HCT116 (cell line): ENCODE measurements around the gene PCDH9. TPM values are rescaled to one million over a fixed set of nuclear protein-coding genes. Genes with fewer than 3 reads are reported as not detected.

Experiments used
- ATAC-seq: fragments of 200-7000 bp; cut with Tn5 transposase; 2 replicates; pipeline ENCODE4 v1.9.1; 2020; ENCODE audit warnings: mild to moderate bottlenecking, moderate library complexity
- BruUV-seq: library from RNA; stranded (reverse); fragments of 400-500 nt; replicated peaks from 2 replicates; lab custom pipeline; 2021; lab: Mats Ljungman, UMichigan
- CTCF ChIA-PET: fragments of 300-600 bp; sonication (Branson Sonifier 250); formaldehyde crosslinking; loops from one replicate; lab custom pipeline; 2021; ENCODE audit warnings: antibody characterized with exemption; lab: Charles Lee
- POLR2A ChIA-PET: fragments of 300-600, 350-600 bp; sonication (Branson Sonifier 250); formaldehyde crosslinking; loops from one replicate; lab custom pipeline; 2021; ENCODE audit warnings: antibody characterized with exemption; lab: Charles Lee
- RAD21 ChIA-PET, 2 experiments: fragments of 300-600 bp; sonication (Branson Sonifier 250); formaldehyde crosslinking; loops; one replicate each; lab custom pipeline; 2023; ENCODE audit warnings: low total read pairs in 2 of 2; ENCODE audit not compliant: uncharacterized antibody in 2 of 2, unreplicated experiment in 2 of 2, low non-redundant PET in 1 of 2; lab: Charles Lee
- DNase-seq: peaks from one replicate; pipeline ENCODE4 v3.0.0-alpha.2; 2010; ENCODE audit warnings: low read depth, low spot score
- H2AFZ ChIP-seq: fragments of 200-600 bp; shearing (Covaris generic), sonication (generic); 2 replicates; pipeline ENCODE4 v1.6.1; 2017; ENCODE audit warnings: low read depth, mixed run types, mixed read lengths, antibody characterized with exemption, low read length; ENCODE audit not compliant: poor library complexity, severe bottlenecking
- H3K27ac ChIP-seq: 2 replicates; pipeline ENCODE4 v1.5.1; 2012; ENCODE audit warnings: low read depth, low read length
- H3K27me3 ChIP-seq: fragments of 200-600 bp; sonication (generic); 2 replicates; pipeline ENCODE4 v1.6.1; 2016; ENCODE audit warnings: mixed run types, low read length, mixed read lengths; ENCODE audit not compliant: insufficient read depth
- H3K36me3 ChIP-seq, 2 experiments: fragments of 200-500 bp in 1 of 2; fragments of 200-600 bp in 1 of 2; sonication (Bioruptor generic) in 1 of 2; sonication (generic) in 1 of 2; 2 replicates each; pipeline versions ENCODE4 v1.5.1 to v1.6.1; 2014 to 2016; ENCODE audit warnings: low read length in 2 of 2, inconsistent platforms in 1 of 2, mixed read lengths in 1 of 2, mixed run types in 1 of 2; ENCODE audit not compliant: insufficient read depth in 2 of 2, control insufficient read depth in 1 of 2
- H3K4me1 ChIP-seq, 2 experiments: fragments of 200-600 bp in 1 of 2; sonication (generic) in 1 of 2; 2 replicates each; pipeline versions ENCODE4 v1.5.1 to v1.6.1; 2012 to 2017; ENCODE audit warnings: low read length in 2 of 2, inconsistent platforms in 1 of 2, mild to moderate bottlenecking in 1 of 2, mixed read lengths in 1 of 2, mixed run types in 1 of 2, moderate library complexity in 1 of 2; ENCODE audit not compliant: insufficient read depth in 2 of 2, control insufficient read depth in 1 of 2
- H3K4me2 ChIP-seq: fragments of 200-600 bp; sonication (generic); 2 replicates; pipeline ENCODE4 v1.6.1; 2017; ENCODE audit warnings: mixed run types, low read length, mixed read lengths
- H3K4me3 ChIP-seq, 2 experiments: fragments of 200-600 bp in 1 of 2; sonication (generic) in 1 of 2; replicated peaks in 1 of 2; 2 replicates each; pipeline ENCODE4 v1.5.1; 2011 to 2016; ENCODE audit warnings: low read length in 2 of 2, control low read depth in 1 of 2, low read depth in 1 of 2, mild to moderate bottlenecking in 1 of 2, mixed read lengths in 1 of 2, mixed run types in 1 of 2
- H3K79me2 ChIP-seq: fragments of 200-600 bp; sonication (generic); 2 replicates; pipeline ENCODE4 v1.6.1; 2017; ENCODE audit warnings: mild to moderate bottlenecking, mixed run types, low read length, moderate library complexity, mixed read lengths; ENCODE audit not compliant: insufficient read depth
- H3K9ac ChIP-seq: fragments of 200-600 bp; sonication (generic); 2 replicates; pipeline ENCODE4 v1.6.1; 2016; ENCODE audit warnings: low read length, mixed read lengths
- H3K9me2 ChIP-seq: fragments of 200-600 bp; sonication (generic), shearing (Covaris generic); 2 replicates; pipeline ENCODE4 v1.6.1; 2017; ENCODE audit warnings: mixed run types, mild to moderate bottlenecking, moderate library complexity; ENCODE audit not compliant: insufficient read depth
- H3K9me3 ChIP-seq, 2 experiments: fragments of 200-500 bp in 1 of 2; fragments of 200-600 bp in 1 of 2; sonication (Bioruptor generic) in 1 of 2; sonication (generic) in 1 of 2; 2 replicates each; pipeline ENCODE4 v1.6.1; 2014 to 2017; ENCODE audit warnings: low read length in 2 of 2, mixed read lengths in 2 of 2, inconsistent platforms in 1 of 2, low read depth in 1 of 2, mild to moderate bottlenecking in 1 of 2, mixed run types in 1 of 2, moderate library complexity in 1 of 2; ENCODE audit not compliant: control insufficient read depth in 1 of 2, insufficient read depth in 1 of 2
- H4K20me1 ChIP-seq: fragments of 200-600 bp; sonication (generic), shearing (Covaris generic); 2 replicates; pipeline ENCODE4 v1.6.1; 2017; ENCODE audit warnings: mixed run types, mild to moderate bottlenecking, moderate library complexity; ENCODE audit not compliant: insufficient read depth
- ELF1 ChIP-seq: IDR thresholded peaks from 2 replicates; pipeline ENCODE4 v1.6.1; 2012; ENCODE audit warnings: low read depth, borderline replicate concordance
- EZH2phosphoT487 ChIP-seq: fragments of 200-600 bp; IDR thresholded peaks from 2 replicates; pipeline ENCODE4 v1.6.1; 2018; ENCODE audit warnings: antibody characterized with exemption, borderline replicate concordance
- JUND ChIP-seq: IDR thresholded peaks from 2 replicates; pipeline ENCODE4 v1.6.1; 2012
- POLR2AphosphoS5 ChIP-seq: IDR thresholded peaks from 2 replicates; pipeline ENCODE4 v1.6.1; 2011; ENCODE audit warnings: mild to moderate bottlenecking, low read depth, low read length, moderate library complexity
- SIN3A ChIP-seq: IDR thresholded peaks from 2 replicates; pipeline ENCODE4 v1.6.1; 2012; ENCODE audit warnings: low read depth
- ZFX ChIP-seq: fragments of 450-650 bp; IDR thresholded peaks from 2 replicates; pipeline ENCODE4 v1.6.1; 2017
- intact Hi-C: fragments of 100-400 bp; cut with micrococcal nuclease; formaldehyde crosslinking; loops from 2 replicates; pipeline ENCODE4 v1.10.0; 2022
- total RNA-seq: library from RNA; stranded (reverse); gene quantifications from one replicate; pipeline ENCODE4 v1.2.1, GENCODE V29; 2021; ENCODE audit not compliant: unreplicated experiment
- TF ChIP-seq, protein P1 (sequence below): IDR thresholded peaks from 2 replicates; pipeline ENCODE4 v1.6.1; 2012
- TF ChIP-seq, protein P2 (sequence below): IDR thresholded peaks from 2 replicates; pipeline ENCODE4 v1.6.1; 2012; ENCODE audit warnings: low read depth
- TF ChIP-seq, protein P3 (sequence below), 3 experiments: fragments of 200-600 bp in 1 of 3; sonication (generic) in 1 of 3; IDR thresholded peaks in 2 of 3; conservative IDR thresholded peaks in 1 of 3; 2 replicates each; pipeline ENCODE4 v1.5.1; 2012 to 2017; ENCODE audit warnings: low read depth in 2 of 3, low read length in 2 of 3, antibody characterized with exemption in 1 of 3, borderline replicate concordance in 1 of 3, control low read depth in 1 of 3, mild to moderate bottlenecking in 1 of 3, mixed read lengths in 1 of 3, mixed run types in 1 of 3, moderate library complexity in 1 of 3; ENCODE audit not compliant: insufficient read depth in 1 of 3

Gene PCDH9
- total RNA-seq, 1 experiment from 2014 or later, result 0.02 TPM

GRCh38 chr13:66506051-66506777 is 723.9 kb downstream of the PCDH9 start:
- no peaks in the 10 kb centered on the region for H3K9me2 ChIP-seq
- no TSS peak for BruUV-seq
- RAD21 ChIA-PET, result interaction anchor here in 1 of 2 experiments (0.6 kb wide), 1 partner anchor 732 kb away, joined by 3 read pairs; no protein-coding TSS in a partner anchor
- no peaks in the 10 kb centered on the region for H4K20me1 ChIP-seq
- H3K9ac ChIP-seq, result no peak overlapping the region
- H3K36me3 ChIP-seq, result no peaks in the 10 kb centered on the region
- intact Hi-C loops, result no loop called here
- CTCF ChIA-PET, result no interaction called here
- no peaks in the 10 kb centered on the region for H3K9me3 ChIP-seq
- no peaks in the 10 kb centered on the region for H3K79me2 ChIP-seq
- POLR2A ChIA-PET, result no interaction called here
- no peaks in the 10 kb centered on the region for H3K27me3 ChIP-seq
- H3K27ac ChIP-seq, result no peak overlapping the region
- no peak overlapping the region for H2AFZ ChIP-seq
- no peaks in the 10 kb centered on the region for H3K4me1 ChIP-seq
- no peak overlapping the region for H3K4me2 ChIP-seq
- no peak for TF ChIP-seq ELF1
- TF ChIP-seq, protein P1, sequence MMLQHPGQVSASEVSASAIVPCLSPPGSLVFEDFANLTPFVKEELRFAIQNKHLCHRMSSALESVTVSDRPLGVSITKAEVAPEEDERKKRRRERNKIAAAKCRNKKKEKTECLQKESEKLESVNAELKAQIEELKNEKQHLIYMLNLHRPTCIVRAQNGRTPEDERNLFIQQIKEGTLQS, result no peak
- TF ChIP-seq, protein P2, sequence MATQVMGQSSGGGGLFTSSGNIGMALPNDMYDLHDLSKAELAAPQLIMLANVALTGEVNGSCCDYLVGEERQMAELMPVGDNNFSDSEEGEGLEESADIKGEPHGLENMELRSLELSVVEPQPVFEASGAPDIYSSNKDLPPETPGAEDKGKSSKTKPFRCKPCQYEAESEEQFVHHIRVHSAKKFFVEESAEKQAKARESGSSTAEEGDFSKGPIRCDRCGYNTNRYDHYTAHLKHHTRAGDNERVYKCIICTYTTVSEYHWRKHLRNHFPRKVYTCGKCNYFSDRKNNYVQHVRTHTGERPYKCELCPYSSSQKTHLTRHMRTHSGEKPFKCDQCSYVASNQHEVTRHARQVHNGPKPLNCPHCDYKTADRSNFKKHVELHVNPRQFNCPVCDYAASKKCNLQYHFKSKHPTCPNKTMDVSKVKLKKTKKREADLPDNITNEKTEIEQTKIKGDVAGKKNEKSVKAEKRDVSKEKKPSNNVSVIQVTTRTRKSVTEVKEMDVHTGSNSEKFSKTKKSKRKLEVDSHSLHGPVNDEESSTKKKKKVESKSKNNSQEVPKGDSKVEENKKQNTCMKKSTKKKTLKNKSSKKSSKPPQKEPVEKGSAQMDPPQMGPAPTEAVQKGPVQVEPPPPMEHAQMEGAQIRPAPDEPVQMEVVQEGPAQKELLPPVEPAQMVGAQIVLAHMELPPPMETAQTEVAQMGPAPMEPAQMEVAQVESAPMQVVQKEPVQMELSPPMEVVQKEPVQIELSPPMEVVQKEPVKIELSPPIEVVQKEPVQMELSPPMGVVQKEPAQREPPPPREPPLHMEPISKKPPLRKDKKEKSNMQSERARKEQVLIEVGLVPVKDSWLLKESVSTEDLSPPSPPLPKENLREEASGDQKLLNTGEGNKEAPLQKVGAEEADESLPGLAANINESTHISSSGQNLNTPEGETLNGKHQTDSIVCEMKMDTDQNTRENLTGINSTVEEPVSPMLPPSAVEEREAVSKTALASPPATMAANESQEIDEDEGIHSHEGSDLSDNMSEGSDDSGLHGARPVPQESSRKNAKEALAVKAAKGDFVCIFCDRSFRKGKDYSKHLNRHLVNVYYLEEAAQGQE, result no peak
- TF ChIP-seq, protein P3, sequence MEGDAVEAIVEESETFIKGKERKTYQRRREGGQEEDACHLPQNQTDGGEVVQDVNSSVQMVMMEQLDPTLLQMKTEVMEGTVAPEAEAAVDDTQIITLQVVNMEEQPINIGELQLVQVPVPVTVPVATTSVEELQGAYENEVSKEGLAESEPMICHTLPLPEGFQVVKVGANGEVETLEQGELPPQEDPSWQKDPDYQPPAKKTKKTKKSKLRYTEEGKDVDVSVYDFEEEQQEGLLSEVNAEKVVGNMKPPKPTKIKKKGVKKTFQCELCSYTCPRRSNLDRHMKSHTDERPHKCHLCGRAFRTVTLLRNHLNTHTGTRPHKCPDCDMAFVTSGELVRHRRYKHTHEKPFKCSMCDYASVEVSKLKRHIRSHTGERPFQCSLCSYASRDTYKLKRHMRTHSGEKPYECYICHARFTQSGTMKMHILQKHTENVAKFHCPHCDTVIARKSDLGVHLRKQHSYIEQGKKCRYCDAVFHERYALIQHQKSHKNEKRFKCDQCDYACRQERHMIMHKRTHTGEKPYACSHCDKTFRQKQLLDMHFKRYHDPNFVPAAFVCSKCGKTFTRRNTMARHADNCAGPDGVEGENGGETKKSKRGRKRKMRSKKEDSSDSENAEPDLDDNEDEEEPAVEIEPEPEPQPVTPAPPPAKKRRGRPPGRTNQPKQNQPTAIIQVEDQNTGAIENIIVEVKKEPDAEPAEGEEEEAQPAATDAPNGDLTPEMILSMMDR (IDR thresholded peaks at IDR 0.05 in 2 of 3, conservative IDR thresholded peaks at IDR 0.05 in 1 of 3; ENCODE audit: borderline replicate concordance in 1 of 3, insufficient read depth in 1 of 3, low read depth in 2 of 3, low read length in 2 of 3), result no peak
- no peak for TF ChIP-seq EZH2phosphoT487
- no peak for TF ChIP-seq POLR2AphosphoS5
- no peak for TF ChIP-seq ZFX
- TF ChIP-seq JUND, result no peak
- no peak for TF ChIP-seq SIN3A
- H3K4me3 ChIP-seq, result no peak overlapping the region
- ATAC-seq, result no peak
- DNase-seq, result no peak
